HG03342 (cell line): ENCODE data around the gene ACTR10.
"Not testable (repeated sequence)": the region's sequence is repeated elsewhere in the genome, so short reads cannot be mapped to it uniquely, and the experiment has no call there.

Experiments used
- ATAC-seq: cut with Tn5 transposase; IDR thresholded peaks from one replicate; pipeline ENCODE4 v1.9.1; 2021; ENCODE audit warnings: mild to moderate bottlenecking, moderate library complexity; ENCODE audit not compliant: unreplicated experiment

ACTR10 gene

DNA sequence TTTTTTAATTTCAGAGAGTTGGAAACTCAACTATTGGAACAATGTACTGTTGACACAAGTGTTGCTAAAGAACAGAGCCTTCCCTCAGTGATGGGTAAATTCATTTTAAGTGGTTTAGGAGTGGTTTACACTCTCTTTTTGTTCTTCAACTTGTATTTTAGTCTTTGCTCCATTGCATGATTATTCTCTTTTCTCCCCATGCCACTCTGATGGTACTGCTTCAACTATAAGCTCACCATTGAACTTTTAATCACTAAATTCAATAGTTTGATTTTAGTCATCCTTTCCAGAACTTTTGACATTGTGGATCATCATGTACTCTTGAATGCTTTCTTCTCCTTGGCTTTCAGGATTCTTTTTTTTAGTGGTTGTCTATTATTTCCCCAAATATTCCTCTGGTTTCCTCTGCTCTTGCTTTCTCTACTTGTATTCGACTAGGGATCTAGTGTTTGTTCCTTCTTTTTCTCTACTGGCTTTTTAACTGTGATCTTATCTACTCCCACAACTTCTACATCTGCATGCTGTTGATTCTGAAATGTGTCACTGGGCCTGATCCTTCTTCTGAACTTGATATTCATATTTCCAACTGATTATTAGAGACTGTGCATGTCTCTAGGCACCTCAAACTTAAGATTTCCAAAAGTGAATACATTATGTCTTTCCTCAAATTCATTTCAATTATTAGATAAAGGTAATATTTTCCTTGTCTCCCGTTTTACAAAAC, 15.4 kb downstream of the ACTR10 start:
- no peak for ATAC-seq

DNA sequence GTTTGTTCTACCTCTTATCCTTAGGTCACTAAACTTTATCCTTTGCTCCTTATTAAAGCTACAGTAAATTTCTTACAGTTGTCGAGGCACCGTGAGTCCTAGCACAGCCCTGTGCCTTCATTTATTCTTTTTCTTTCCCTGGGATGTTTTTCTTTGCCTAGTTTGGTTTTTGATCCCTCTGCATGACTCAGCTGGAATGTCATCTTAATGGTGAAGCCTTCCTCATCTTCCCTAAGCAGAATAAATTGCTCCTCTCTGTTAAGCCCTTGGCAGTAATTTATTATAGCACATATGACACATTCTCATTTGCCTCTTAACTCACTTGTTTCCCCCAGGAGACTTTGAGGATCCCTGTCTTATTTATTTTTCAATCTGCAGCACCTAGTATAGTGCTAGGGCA, 16.6 kb downstream of the ACTR10 start:
- ATAC-seq = no peak

DNA sequence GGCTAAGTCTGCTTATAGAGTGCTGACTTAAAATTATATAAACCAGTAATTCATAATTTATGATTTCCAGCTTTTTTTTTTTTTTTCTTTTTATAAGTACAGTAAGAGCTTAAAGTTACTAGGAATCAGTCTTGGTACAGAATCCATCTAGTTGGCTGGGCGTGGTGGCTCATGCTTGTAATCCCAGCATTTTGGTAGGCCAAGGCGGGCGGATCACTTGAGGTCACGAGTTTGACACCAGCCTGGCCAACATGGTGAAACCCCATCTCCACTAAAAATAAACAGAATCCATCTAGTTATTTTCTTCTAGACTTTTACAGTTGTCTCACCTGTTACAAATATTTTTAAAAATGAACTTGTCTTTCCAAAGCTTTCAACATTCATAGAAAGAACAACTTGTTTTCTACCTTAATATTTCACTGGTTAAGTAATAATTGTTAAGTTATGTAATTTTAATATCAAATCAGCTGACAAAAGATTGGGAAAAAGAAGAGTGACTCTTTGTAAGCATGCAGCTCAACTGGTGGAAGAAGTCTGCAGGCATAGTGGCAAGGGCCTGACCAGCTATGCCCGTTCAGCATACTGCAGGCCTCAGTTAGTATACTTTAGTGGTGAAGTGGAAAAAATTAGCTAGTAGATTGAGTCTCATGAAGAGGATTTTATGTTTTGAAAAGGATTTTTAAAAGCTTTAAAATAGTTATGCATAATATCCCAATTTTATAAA, 27.3 kb downstream of the ACTR10 start:
- no peak for ATAC-seq

DNA sequence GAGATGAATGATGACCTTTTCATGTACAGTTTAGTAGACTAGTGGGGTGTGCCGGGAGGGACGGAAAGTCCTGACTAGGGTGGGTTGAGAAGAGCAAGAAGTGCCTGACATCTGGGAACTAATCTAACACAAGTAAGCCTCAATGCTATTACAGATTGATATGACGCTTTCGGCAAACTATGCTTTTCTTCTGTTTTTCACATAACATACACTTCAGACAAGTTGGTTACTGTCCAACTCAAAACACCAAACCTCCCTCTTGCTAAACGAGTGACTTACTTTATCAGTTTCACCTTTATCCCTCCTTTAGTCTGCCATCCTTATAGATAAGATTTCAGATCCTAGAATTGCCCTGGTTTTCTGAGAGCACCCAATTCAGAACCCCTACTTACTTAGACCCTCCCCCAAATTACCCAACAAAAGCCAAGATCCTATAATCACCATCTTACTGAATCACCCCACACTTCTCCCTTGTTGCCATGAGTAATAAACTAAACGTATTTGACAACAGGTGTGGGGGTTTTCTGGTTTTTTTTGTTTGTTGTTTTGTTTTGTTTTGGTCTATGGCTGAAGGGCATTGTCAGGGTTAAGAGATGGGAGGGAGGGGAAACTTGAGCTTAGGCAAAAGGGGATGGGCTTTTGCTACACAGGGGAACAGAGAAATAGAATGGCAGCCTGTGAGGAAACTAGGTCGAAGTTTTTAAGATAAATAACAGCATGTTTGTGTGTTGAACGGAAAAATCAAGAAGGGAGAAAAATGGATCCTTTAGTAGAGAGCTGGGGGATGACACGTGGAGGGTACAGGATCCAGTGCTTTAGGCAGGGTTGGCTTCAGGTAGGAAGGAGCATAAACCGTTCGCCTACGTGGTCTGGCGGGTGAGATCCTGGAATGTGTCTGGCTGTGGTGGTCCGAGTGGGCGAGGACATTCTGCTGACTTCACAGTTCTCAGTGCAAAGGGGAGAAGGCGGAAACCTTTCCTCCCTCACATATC, 38.6 kb downstream of the ACTR10 start:
- no peak for ATAC-seq

DNA sequence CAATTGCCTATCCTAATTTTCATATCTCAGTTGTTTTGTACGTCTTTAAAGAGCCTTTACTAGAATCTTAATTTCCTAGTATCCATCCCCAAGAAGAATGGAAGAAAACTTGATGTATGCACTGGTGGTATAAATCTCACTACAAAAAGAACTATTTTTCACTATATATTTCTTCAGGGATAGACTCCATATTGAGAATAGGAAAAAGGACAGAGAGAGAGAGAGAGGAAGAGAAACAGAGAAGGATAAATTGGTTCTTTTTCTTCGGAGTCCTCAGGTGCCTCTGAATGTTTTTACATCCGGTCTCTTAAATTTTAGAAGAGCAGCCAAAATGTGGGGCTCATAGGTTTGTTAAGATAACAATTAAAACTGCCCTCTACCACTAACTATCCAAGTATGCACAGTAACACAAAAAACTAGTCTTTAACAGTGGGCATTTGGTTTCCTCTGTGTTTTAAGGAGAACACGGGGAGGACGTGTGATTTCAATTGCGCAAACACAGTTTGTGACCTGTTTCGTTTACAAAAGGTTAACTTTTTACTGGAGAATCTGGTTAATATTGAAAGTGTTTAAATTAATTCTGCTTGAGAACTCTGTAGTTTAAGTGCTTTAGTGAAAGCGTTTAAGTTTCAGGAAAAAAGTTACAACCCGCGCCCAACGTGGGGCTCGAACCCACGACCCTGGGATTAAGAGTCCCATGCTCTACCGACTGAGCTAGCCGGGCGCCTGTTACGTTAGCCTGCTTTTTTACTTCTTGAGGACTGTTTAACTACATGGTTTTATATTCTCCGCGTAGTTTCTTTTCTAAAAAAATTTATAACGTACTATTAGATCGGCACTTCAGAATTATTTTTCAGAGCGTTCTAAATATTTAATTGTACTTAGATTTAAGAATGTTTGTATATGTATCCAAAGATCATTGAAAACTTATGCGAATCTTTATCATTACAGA, 39.6 kb downstream of the ACTR10 start:
- ATAC-seq = peak; percentile 27

DNA sequence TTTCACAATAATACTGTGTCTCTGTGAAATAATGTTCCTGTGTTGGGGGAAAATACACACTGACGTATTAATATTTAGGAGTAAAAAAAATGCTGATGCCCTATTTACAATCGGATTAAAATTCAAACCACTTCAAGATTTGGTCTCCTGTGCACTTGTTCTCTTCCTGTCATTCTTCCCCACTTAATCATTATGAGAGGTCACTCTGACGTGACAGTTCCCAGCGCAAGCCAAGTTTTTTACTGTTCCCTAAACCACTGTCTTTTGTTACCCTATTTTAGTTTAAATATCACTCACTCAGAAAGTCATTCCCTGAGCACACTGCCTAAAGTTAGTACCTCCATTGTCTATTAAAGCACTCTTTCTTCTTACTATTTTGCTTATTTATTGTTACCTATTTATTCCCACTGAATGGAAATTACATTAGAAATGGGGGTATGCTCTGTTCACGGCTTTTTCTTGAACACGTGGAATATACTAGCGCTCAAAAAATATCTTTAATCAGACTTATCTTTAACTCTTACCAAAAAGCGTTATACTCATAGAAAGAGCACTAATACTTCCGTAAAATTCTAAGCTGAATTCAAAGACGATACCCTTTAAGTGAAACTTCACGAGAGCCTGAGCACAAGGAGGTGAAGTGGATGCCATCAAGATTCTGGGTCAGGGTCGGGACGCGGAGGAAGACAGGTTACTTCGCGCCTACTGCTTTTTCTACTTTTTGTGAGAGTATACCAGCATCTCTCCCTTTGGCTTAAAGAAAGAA, 44.0 kb downstream of the ACTR10 start:
- peak; percentile 41 for ATAC-seq

DNA sequence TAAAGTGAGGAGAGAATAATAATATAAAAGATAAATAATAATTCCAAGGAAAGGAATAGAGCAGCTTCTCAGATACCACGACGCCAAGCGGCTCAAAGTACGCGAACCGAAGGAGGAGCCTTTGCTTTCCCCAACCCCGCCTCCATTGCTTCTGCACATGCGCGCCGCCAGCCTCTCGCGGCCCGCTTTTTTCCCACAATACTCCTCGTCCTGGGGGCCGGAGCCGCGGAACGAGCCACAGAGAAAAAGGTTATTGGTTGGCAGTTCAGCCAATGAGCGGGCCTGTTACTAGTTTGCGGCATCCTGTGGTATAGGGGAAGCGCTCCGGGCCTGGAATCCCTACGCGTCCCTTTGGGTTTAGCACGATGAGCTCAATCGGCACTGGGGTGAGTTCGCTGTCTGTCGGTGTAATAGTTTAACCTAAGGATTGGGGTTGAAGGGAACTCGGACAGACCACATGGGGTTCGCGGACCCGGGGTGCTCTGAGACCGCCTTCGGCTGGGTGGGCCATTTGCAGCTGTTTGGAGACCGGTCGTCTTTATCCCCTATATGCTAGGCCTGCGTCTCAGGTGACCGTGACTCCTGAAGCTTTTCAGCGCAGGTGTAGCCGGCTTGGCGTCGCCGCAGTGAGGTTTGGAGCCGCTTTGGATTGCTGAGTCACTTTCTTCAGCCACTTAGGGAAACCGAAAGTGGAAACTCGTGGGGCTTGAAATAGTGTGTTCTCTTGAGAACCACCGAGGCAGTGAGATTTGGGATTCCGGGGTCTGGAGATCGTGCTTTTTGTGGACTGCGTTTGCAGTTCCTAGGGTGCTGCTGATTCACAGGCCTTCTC, 44.8 kb downstream of the ACTR10 start, which contains the start of gene PSMA3:
Gene PSMA3 (plus strand): TSS at position 288 of the 832 bp plus-strand sequence. CDS start 78 bp downstream, at position 366.
- peak; percentile 89 for ATAC-seq

DNA sequence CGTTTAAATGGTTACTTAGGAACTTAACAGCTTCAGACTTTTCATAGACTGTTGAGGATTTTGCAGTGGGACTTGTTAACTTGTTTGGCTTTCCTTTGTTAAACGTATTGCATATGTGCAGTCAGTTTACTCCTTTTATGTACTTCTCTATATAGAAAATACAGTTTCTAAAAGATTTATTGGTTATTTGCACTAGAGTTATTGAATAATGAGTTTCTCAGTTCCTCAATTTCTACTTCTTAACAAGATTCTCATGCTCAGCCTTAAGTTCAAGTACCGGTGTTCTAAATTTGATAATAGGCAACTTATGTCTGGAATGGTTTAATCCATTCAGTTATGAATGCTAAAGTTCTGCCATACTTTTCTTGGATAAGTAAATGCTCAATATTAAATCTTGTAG, 45.6 kb downstream of the ACTR10 start:
- no peak for ATAC-seq

DNA sequence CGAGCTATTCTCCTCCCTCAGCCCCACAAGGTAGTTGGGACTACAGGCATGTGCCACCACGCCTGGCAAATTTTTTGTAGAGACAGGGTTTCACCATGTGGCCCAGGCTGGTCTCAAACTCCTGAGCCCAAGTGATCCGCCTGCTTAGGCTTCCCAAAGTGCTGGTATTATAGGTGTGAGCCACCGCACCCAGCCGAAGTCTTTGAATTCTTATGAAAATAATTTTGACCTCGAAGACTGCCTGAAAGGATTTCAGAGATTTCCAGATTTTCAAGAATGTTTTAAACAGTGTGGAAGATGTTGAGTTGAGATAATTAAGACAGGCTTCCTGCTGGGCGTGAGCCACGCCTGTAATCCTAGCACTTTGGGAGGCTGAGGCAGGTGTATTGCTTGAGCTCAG, 49.7 kb downstream of the ACTR10 start:
- ATAC-seq = no peak

DNA sequence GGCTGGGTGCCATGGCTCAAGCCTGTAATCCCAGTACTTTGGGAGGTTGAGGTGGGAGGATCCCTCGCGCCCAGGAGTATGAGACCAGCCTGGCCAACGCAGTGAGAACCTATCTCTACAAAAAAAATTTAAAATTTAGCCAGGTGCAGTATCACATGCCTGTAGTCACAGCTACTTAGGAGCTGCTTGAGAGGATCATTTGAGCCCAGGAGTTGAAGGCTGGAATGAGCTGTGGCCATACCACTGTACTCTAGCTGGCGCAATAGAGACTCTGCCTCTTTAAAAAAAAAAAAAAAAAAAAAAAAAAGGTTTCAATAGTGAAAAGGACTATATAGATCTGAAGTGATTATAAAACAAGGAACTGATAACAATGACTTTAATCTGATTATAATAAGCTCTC, 58.2 kb downstream of the ACTR10 start:
- no peak for ATAC-seq

DNA sequence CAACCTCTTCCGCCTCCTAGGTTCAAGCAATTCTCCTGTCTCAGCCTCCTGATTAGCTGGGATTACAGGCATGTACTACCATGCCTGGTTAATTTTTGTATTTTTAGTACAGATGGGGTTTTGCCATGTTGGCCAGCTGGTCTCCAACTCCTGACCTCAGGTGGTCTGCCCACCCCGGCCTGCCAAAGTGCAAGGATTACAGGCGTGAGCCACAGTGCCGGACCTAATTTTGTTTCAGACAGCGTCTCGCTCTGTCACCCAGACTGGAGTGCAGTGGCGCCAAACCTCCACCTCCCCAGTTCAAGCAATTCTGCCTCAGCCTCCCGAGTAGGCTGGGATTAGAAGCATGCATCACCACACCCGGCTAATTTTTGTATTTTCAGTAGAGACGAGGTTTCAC, 62.1 kb downstream of the ACTR10 start:
- not testable (repeated sequence) for ATAC-seq

DNA sequence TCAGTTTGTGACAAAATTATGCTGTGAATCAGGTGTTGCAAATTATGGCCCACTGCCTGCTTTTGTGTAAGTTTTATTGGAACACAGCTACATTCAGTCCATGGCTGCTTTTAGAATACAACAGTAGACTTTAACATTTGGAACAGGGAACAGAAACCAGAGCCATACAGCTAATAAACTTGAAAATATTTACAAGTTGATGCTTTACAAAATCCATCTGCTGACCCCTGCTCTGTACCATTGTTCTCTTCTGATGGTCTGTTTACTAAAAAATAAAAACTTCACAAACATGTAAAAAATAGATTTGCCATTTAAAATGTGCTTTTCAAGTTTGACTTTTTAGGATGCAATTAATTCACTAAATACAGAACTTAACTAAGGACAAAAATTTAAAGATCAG, 65.5 kb downstream of the ACTR10 start:
- no peak for ATAC-seq

DNA sequence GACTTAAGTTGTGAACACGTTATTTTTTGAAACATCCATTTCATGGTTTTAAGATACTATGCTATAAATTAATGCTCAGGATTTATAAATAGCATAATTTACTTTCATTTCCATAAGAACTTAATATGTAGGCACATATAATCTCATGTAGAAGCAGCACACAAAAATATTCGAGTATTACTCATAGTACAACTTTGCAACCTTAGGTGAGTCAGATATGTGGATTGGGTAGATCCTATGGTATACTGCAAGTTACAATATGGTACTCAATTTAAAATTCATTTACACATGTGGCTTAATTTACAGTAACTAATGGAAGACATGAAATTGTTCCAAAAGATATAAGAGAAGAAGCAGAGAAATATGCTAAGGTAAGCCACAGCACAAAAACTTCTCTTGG, 70.7 kb downstream of the ACTR10 start:
- ATAC-seq = no peak

DNA sequence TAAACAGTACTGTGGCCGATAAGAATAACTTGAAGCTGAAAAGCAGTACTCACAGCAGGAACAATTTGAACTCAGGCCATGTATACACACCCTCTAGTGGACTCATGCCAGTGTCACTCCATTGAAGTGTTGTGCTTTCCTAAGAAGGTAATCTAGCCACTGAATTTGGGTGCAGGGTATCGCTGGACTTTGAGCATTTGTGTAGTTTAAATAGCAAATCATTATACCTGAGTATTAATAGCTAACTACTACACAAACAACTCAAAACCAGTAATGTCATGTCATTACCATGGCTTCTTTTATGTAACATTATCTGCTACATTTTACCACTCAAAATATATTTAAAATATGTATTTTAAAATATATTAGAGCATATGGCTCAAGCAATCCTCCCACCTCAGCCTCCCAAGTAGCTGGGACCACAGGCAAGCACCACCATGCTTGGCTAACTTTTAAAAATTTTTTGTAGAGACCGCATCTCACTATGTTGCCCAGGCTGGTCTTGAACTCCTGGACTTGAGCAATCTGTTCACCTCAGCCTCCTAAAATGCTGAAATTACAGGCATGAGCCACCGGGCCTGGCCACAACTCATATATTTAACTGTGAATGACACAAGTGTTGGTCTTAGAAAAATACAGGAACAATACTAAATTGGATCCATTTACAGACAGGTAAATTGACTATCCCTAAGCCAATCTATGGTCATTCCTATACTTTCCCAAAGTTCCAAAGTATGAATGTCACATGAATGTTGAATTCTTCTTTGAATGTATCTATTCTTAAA, 72.8 kb downstream of the ACTR10 start:
- no peak for ATAC-seq

DNA sequence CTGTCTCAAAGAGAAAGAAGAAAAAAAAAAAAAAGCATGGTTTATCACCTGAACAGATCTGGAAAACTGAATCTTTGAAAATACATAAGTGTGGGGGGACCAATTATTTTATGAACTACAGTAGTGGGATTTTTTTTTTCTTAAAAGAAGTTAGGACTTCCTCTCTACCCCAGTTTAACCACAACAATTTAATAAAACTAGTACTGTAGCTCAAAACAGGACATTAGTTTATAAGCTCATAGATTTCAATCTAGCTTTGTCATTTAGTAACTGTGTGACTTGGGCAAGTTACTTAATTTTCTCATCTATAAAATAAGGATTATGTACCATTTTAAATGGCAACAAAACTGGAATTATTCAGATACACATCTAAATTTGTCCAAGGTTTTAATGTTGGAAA, 74.9 kb downstream of the ACTR10 start:
- no peak for ATAC-seq

DNA sequence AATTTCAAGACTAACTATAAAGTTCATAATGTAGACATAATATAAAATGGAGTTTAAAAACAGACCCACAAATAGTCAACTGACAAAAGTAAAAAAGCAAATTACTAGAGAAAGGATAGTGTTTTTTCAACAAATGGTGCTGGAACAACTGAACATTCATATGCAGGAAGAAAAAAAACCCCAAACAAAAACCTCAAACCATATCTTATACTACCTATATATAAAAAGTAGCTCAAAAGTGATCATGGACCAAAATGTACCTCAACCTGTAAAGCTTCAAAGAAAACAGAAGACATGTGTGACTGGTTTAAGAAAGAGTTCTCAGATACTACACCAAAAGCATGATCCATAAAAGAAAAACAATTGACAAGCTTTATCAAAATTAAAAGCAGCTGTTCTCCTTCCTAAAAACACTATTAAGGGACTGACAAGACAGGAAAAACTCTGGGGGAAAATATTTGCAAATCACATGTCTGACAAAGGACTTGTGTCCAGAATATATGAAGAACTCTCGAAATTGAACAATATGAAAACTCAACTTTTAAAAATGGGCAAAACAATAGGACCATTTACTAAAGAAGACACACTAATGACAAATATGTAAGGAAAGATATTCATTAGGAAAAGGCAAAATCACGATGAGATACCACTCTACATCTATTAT, 75.7 kb downstream of the ACTR10 start:
- no peak for ATAC-seq

DNA sequence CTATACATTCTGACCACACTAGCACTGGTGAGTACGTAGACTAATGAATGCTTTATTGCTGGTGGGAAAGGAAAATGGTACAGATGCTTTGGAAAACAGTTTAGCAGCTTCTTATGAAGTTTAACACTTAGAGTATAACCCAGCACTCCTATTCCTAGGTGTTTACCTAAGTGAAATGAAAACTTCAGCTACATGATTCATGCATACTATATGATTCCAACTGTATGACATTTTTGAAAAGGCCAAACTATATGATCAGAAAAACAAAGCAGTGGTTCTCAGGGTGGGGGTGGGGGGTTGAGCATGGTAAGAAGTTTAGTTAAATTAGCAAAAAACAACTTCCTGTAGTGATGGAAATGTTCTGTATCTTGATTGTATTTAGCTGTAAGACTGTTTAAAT, 76.3 kb downstream of the ACTR10 start:
- ATAC-seq = no peak
